Bone marrow (tissue), 2 donors: ENCODE results near the gene SCN3A.

Experiments
- DNase-seq, 2 donors: peaks; one replicate each; lab custom pipeline; 2025; lab: John Stamatoyannopoulos, UW

Gene SCN3A

GRCh38 chr2:165112133-165112573 lies 91.7 kb downstream of the SCN3A start:
- no peak for DNase-seq

GRCh38 chr2:165110394-165110793 lies 93.5 kb downstream of the SCN3A start:
- no peak for DNase-seq

GRCh38 chr2:165109915-165110314 lies 93.9 kb downstream of the SCN3A start:
- no peak for DNase-seq

- DNase-seq, result no peak
Measured at GRCh38 chr2:165105926-165106325, 97.9 kb downstream of the SCN3A start.

- DNase-seq, result no peak
Measured at GRCh38 chr2:165087933-165088901, 115.6 kb downstream of the SCN3A start.

- no peak for DNase-seq
Measured at GRCh38 chr2:165086337-165086736, 117.5 kb downstream of the SCN3A start.

- DNase-seq, result no peak
Measured at GRCh38 chr2:165083326-165083725, 120.5 kb downstream of the SCN3A start.

- DNase-seq, result no peak
Measured at GRCh38 chr2:165082479-165082878, 121.4 kb downstream of the SCN3A start.

- no peak for DNase-seq
Measured at GRCh38 chr2:165081276-165081675, 122.6 kb downstream of the SCN3A start.

- DNase-seq, result no peak
Measured at GRCh38 chr2:165079432-165079831, 124.4 kb downstream of the SCN3A start.

- no peak for DNase-seq
Measured at GRCh38 chr2:165078913-165079312, 124.9 kb downstream of the SCN3A start.

- DNase-seq, result no peak
Measured at GRCh38 chr2:165074884-165075283, 129.0 kb downstream of the SCN3A start.

- DNase-seq, result no peak
Measured at GRCh38 chr2:165074323-165074722, 129.5 kb downstream of the SCN3A start.

GRCh38 chr2:165070076-165070475 lies 133.8 kb downstream of the SCN3A start:
- DNase-seq, result no peak

- no peak for DNase-seq
Measured at GRCh38 chr2:165069151-165069550, 134.7 kb downstream of the SCN3A start.

GRCh38 chr2:165068487-165068757 lies 135.4 kb downstream of the SCN3A start:
- no peak for DNase-seq

GRCh38 chr2:165067643-165068486 lies 136.0 kb downstream of the SCN3A start:
- DNase-seq, result no peak

- no peak for DNase-seq
Measured at GRCh38 chr2:165064743-165065142, 139.1 kb downstream of the SCN3A start.

- no peak for DNase-seq
Measured at GRCh38 chr2:165060411-165060810, 143.4 kb downstream of the SCN3A start.

GRCh38 chr2:165058476-165059265 lies 145.2 kb downstream of the SCN3A start:
- no peak for DNase-seq

- no peak for DNase-seq
Measured at GRCh38 chr2:165057931-165058330, 145.9 kb downstream of the SCN3A start.

- no peak for DNase-seq
Measured at GRCh38 chr2:165057308-165057707, 146.5 kb downstream of the SCN3A start.
